HEK293 (cell line): Measurements from ENCODE around the gene ANKRD65.
"Not testable (repeated sequence)": the region's sequence is repeated elsewhere in the genome, so short reads cannot be mapped to it uniquely, and the experiment has no call there.

Source experiments
- CTCF ChIA-PET: fragments of 350-600 bp; formaldehyde crosslinking; extraction: SDS; loops from one replicate; lab custom pipeline; 2021; ENCODE audit warnings: antibody characterized with exemption; lab: Yijun Ruan, JAX
- POLR2A ChIA-PET: fragments of 300-600 bp; formaldehyde crosslinking; extraction: SDS; loops from one replicate; lab custom pipeline; 2020; ENCODE audit warnings: antibody characterized with exemption, inconsistent platforms; lab: Yijun Ruan, JAX
- H3K27ac ChIP-seq: fragments of 200-500 bp; sonication (Bioruptor generic); 2 replicates; pipeline ENCODE4 v1.5.1; 2014; ENCODE audit warnings: low read depth, low read length, control low read depth, inconsistent platforms; ENCODE audit errors: extremely low read depth
- H3K36me3 ChIP-seq, 2 experiments: fragments of 200-500 bp in 1 of 2; sonication (Bioruptor generic) in 1 of 2; 1 replicate in 1 of 2; 2 replicates in 1 of 2; pipeline ENCODE4 v1.5.1; 2014 to 2017; ENCODE audit warnings: inconsistent platforms in 2 of 2, low read length in 2 of 2; ENCODE audit not compliant: control insufficient read depth in 2 of 2, insufficient read depth in 1 of 2
- H3K4me1 ChIP-seq: fragments of 200-500 bp; sonication (Bioruptor generic); 2 replicates; pipeline ENCODE4 v1.5.1; 2014; ENCODE audit warnings: mild to moderate bottlenecking, low read length, inconsistent platforms; ENCODE audit not compliant: control insufficient read depth, insufficient read depth
- H3K4me3 ChIP-seq: 2 replicates; pipeline ENCODE4 v1.5.1; 2011; ENCODE audit warnings: low read depth, mild to moderate bottlenecking, control low read depth, low read length, moderate library complexity
- H3K9me3 ChIP-seq: fragments of 200-500 bp; sonication (Bioruptor generic); 2 replicates; pipeline ENCODE4 v1.5.1; 2014; ENCODE audit warnings: low read depth, low read length, inconsistent platforms; ENCODE audit not compliant: control insufficient read depth, insufficient read depth
- IKZF3 ChIP-seq: fragments of 450-650 bp; IDR thresholded peaks from 2 replicates; pipeline ENCODE4 v1.5.0; 2018; ENCODE audit warnings: missing biosample characterization, mild to moderate bottlenecking, missing genetic modification characterization, moderate library complexity
- PRDM10 ChIP-seq: fragments of 450-650 bp; formaldehyde crosslinking; IDR thresholded peaks from 2 replicates; pipeline ENCODE4 v1.5.1; 2016; ENCODE audit warnings: missing biosample characterization, missing genetic modification characterization
- SCRT1 ChIP-seq: fragments of 450-650 bp; formaldehyde crosslinking; IDR thresholded peaks from 2 replicates; pipeline ENCODE4 v1.5.1; 2016; ENCODE audit warnings: missing biosample characterization, missing genetic modification characterization, borderline replicate concordance
- SP7 ChIP-seq: fragments of 450-650 bp; formaldehyde crosslinking; IDR thresholded peaks from 2 replicates; pipeline ENCODE4 v1.5.1; 2016; ENCODE audit warnings: missing biosample characterization, missing genetic modification characterization
- TRIM28 ChIP-seq: IDR thresholded peaks from 2 replicates; pipeline ENCODE4 v1.6.1; 2011; ENCODE audit warnings: low read length, control low read depth, borderline replicate concordance
- TSHZ1 ChIP-seq: fragments of 450-650 bp; formaldehyde crosslinking; IDR thresholded peaks from 2 replicates; pipeline ENCODE4 v1.5.1; 2016; ENCODE audit warnings: missing biosample characterization, missing genetic modification characterization, borderline replicate concordance
- ZEB2 ChIP-seq: fragments of 450-650 bp; formaldehyde crosslinking; IDR thresholded peaks from 2 replicates; pipeline ENCODE4 v1.5.1; 2016; ENCODE audit warnings: missing biosample characterization, missing genetic modification characterization
- ZNF16 ChIP-seq: fragments of 450-650 bp; formaldehyde crosslinking; IDR thresholded peaks from 2 replicates; pipeline ENCODE4 v1.5.1; 2016; ENCODE audit warnings: low read depth, missing biosample characterization, missing genetic modification characterization
- ZNF184 ChIP-seq: fragments of 450-650 bp; IDR thresholded peaks from 2 replicates; pipeline ENCODE4 v1.5.1; 2018; ENCODE audit warnings: missing biosample characterization, mild to moderate bottlenecking, missing genetic modification characterization
- ZNF335 ChIP-seq: fragments of 450-650 bp; formaldehyde crosslinking; conservative IDR thresholded peaks from 2 replicates; pipeline ENCODE4 v1.5.1; 2016; ENCODE audit warnings: missing biosample characterization, missing genetic modification characterization
- ZNF391 ChIP-seq: fragments of 450-650 bp; formaldehyde crosslinking; IDR thresholded peaks from 2 replicates; pipeline ENCODE4 v1.5.1; 2016; ENCODE audit warnings: low read depth, missing biosample characterization, missing genetic modification characterization, borderline replicate concordance
- ZNF624 ChIP-seq: fragments of 450-650 bp; formaldehyde crosslinking; IDR thresholded peaks from 2 replicates; pipeline ENCODE4 v1.5.1; 2017; ENCODE audit warnings: missing biosample characterization, missing genetic modification characterization
- ZXDB ChIP-seq: fragments of 450-650 bp; formaldehyde crosslinking; IDR thresholded peaks from 2 replicates; pipeline ENCODE4 v1.5.1; 2016; ENCODE audit warnings: missing biosample characterization, missing genetic modification characterization
- TF ChIP-seq, protein P1 (sequence below): fragments of 450-650 bp; formaldehyde crosslinking; IDR thresholded peaks from 2 replicates; pipeline ENCODE4 v1.5.1; 2016; ENCODE audit warnings: missing biosample characterization, missing genetic modification characterization

ANKRD65 gene

DNA sequence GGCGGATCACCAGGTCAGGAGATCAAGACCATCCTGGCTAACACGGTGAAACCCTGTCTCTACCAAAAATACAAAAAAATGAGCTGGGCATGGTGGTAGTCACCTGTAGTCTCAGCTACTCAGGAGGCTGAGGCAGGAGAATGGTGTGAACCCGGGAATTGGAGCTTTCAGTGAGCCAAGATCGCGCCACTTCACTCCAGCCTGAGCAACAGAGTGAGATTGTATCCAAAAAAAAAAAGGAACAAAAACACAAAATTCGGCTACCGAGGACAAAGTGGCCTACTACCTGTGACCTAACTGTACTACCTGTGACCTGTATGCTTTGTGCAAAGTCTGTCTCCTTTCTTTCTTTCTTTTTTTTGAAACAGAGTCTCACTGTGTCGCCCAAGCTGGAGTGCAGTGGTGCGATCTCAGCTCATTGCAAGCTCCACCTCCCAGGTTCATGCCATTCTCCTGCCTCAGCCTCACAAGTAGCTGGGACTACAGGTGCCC is 18.1 kb downstream of the ANKRD65 start:
- peaks cover 19 to 71% of the 10 kb centered on the region in 2 experiments; a peak in 2 of 3 replicates for H3K36me3 ChIP-seq
- not testable (repeated sequence) for H3K27ac ChIP-seq, H3K4me1 ChIP-seq, H3K9me3 ChIP-seq, H3K4me3 ChIP-seq
- CTCF ChIA-PET, result interaction anchor here (0.6 to 1.9 kb wide), 6 partner anchors 11 to 94 kb away, joined by 3 to 9 read pairs (median 3); no protein-coding TSS in a partner anchor
- TF ChIP-seq, protein P1, sequence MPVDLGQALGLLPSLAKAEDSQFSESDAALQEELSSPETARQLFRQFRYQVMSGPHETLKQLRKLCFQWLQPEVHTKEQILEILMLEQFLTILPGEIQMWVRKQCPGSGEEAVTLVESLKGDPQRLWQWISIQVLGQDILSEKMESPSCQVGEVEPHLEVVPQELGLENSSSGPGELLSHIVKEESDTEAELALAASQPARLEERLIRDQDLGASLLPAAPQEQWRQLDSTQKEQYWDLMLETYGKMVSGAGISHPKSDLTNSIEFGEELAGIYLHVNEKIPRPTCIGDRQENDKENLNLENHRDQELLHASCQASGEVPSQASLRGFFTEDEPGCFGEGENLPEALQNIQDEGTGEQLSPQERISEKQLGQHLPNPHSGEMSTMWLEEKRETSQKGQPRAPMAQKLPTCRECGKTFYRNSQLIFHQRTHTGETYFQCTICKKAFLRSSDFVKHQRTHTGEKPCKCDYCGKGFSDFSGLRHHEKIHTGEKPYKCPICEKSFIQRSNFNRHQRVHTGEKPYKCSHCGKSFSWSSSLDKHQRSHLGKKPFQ (tag by site-specific recombination), result peak; percentile 95
- TF ChIP-seq SCRT1 (tag by site-specific recombination) (peak; percentile 34; the same call in 1 of the 2 replicates), PRDM10 (tag by site-specific recombination) (peak; percentile 89)
- POLR2A ChIA-PET, result interaction anchor here (0.7 to 1.5 kb wide), 3 partner anchors 23 to 133 kb away, joined by 3 to 4 read pairs (median 3); a partner anchor contains a TSS

GRCh38 chr1:1402072-1402900 is 18.8 kb downstream of the ANKRD65 start:
- no peaks in the 10 kb centered on the region for H3K4me1 ChIP-seq
- peaks cover 24 to 77% of the 10 kb centered on the region in 2 experiments; a peak in 2 of 3 replicates for H3K36me3 ChIP-seq
- CTCF ChIA-PET, result interaction anchor here (0.6 to 1.9 kb wide), 11 partner anchors 10 to 144 kb away, joined by 3 to 9 read pairs (median 3); no protein-coding TSS in a partner anchor
- no peaks in the 10 kb centered on the region for H3K9me3 ChIP-seq
- POLR2A ChIA-PET, result interaction anchor here (0.8 to 2.5 kb wide), 6 partner anchors 13 to 134 kb away, joined by 3 to 7 read pairs (median 4); no protein-coding TSS in a partner anchor
- 0 out of 2 replicates have a peak overlapping the region, but pooled peaks have one; percentile 6 for H3K27ac ChIP-seq
- H3K4me3 ChIP-seq, result no peak overlapping the region
- no peak for TF ChIP-seq ZNF624 (tag by site-specific recombination)
- TF ChIP-seq TRIM28, result 0 out of 2 replicates have a peak, but pooled peaks have one; percentile 52
- 0 out of 2 replicates have a peak, but pooled peaks have one; percentile 10 for TF ChIP-seq ZNF335 (tag by site-specific recombination)
- peak; percentile 40; the same call in 1 of the 2 replicates for TF ChIP-seq PRDM10 (tag by site-specific recombination)
- TF ChIP-seq TSHZ1 (tag by site-specific recombination), result no peak
- no peak for TF ChIP-seq ZNF16
- TF ChIP-seq ZXDB (tag by site-specific recombination), result 0 out of 2 replicates have a peak, but pooled peaks have one; percentile 25
- TF ChIP-seq IKZF3 (tag by site-specific recombination), result peak; percentile 30; the same call in 1 of the 2 replicates
- TF ChIP-seq ZNF391, result no peak
- peak; percentile 37; the same call in 1 of the 2 replicates for TF ChIP-seq ZEB2
- 0 out of 2 replicates have a peak, but pooled peaks have one; percentile 47 for TF ChIP-seq ZNF184 (tag by site-specific recombination)
- TF ChIP-seq SP7 (tag by site-specific recombination), result peak; percentile 45; the same call in 1 of the 2 replicates
- TF ChIP-seq SCRT1 (tag by site-specific recombination), result peak; percentile 96
